GM12874 (cell line): ENCODE measurements around the gene TBCEL.

ENCODE experiments used
- CTCF ChIP-seq: IDR thresholded peaks from 2 replicates; pipeline ENCODE4 v1.5.1; 2011; ENCODE audit warnings: low read depth, mild to moderate bottlenecking, control low read depth, low read length, moderate library complexity; ENCODE audit not compliant: insufficient read depth

The TBCEL gene

DNA sequence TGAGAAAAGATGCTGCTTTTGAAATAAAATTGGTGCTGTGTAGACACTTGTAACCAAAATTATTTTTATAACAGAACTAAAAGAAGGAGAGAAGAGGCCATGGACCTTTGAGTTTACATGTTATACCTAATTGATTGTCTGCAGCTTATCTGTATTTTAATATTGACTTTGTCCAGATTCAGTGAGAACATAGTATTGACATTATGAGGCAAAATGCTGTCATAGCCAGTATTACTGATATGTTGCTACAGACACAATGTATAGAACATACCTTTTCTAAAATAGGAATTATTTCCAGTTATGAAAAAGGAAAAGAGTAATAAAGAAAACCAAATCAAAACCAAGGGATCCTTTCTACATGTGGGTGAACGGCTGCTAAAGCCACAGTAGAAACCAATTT, 65.7 kb downstream of the TBCEL start:
- no peak for TF ChIP-seq CTCF

GRCh38 chr11:121090145-121090721, 66.3 kb downstream of the TBCEL start:
- no peak for TF ChIP-seq CTCF

- TF ChIP-seq CTCF: no peak
These were observed 67.7 kb downstream of the TBCEL start for GRCh38 chr11:121091492-121092152.

DNA sequence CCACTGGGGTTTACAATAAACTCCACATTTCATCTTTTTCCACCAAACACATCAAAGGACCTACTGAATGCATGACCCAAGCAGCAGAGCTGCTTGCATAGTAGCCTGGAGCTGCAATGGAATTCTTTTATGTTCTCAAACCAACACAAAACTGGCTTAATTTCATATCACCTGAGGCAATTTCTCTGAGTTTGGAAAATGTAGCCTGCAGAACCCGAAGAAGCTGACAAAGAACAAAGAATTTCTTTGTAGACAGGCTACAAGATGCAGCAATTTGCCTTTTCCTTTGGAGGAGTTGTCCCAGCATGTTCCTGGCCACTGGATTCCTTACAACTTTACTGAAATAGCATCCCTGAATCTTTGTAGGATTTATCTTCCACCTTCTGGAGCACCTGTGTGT, 71.7 kb downstream of the TBCEL start:
- no peak for TF ChIP-seq CTCF

- TF ChIP-seq CTCF: no peak
These were observed 75.5 kb downstream of the TBCEL start for GRCh38 chr11:121099364-121099763.

GRCh38 chr11:121099885-121100284, 76.0 kb downstream of the TBCEL start:
- TF ChIP-seq CTCF: no peak

GRCh38 chr11:121100943-121101342, 77.0 kb downstream of the TBCEL start, which contains the start of gene TECTA:
TSS of gene TECTA (plus strand) at chr11:121101243. CDS start at chr11:121102666, 1,423 bp downstream.
- no peak for TF ChIP-seq CTCF
